Measurements from ENCODE around the gene CRYBB3.
"Not testable (repeated sequence)": the region's sequence is repeated elsewhere in the genome, so short reads cannot be mapped to it uniquely, and the experiment has no call there.

CRYBB3 gene

DNA sequence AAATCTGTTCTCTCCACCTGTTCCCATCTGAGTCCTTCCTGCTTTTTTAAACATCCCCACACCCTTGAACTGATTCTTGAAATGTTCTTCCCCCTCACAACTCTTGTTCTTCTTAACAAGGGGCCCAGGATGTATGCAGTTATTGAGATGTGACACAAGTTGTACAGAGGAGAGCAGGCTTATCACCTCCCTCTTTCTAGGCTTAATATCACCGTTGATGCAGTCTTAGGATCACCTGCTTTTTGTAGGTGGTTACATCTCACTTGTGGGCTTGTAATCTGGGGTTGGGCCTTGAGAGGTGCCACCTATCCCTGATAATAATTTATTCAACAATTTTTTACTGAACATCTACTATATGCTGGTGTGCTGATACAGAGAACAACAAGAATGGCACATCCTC lies 6.2 kb downstream of the CRYBB3 start:
- no peak for DNase-seq (ENCODE audit: low read depth in 3 of 3)

DNA sequence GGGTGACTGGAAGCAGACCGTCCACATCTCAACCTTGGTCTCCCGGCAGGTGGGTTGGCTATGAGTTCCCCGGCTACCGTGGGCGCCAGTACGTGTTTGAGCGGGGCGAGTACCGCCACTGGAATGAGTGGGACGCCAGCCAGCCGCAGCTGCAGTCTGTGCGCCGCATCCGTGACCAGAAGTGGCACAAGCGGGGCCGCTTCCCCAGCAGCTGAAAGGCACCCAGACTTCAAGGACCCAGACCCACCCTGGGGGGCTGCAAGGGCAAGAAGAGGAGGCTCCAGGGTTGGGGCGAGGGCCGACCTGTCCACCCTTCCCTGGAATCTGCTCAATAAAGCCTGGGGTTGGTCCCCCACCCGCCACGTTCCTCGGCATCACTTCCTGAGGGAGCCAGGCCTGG lies 7.3 kb downstream of the CRYBB3 start:
- no peak for DNase-seq (ENCODE audit: low read depth in 3 of 3)

DNA sequence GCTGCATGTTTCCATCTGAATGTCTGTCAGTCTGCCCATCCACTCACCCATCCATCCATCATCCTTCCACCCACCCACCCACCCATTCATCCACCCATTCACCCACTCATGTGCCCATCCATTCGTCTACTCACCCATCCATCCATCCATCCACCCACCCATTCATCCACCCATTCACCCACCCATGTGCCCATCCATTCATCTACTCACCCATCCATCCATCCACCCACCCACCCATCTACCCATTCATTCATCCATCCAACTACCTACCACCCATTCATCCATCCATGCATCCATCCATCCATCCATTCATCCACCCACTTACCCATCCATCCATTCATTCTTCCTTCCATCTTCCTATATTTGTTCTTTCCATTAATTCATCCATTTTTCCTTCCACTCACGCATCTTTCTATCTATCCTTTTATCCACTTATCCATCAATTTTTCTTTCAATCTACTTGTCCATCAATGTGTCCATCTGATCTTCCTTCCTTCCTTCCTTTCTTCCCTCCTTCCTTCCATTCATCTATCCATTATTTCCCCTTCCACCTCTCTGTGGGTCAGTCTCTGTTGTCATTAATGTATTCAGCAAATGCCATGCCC lies 8.0 kb downstream of the CRYBB3 start:
- no peak for DNase-seq (ENCODE audit: low read depth in 3 of 3)

DNA sequence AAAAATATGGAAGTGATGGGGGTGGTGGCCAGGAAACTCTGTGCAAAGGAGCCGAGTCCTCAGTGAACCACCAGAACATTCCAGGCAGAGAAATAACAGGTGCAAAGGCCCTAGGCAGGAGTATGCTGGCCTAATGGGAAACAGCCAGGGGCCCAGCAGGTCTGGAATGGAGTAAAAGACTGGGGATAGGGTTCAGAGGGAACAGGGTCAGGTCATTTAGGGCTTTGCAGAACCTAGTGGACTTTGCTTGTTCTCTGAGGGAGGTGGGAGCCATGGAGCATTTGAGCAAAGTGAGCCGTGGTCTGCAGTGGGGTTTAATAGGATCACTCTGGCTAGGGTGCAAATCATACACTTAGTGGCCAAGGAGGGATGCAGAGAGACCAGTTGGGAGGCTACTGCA lies 8.7 kb downstream of the CRYBB3 start:
- no peak for DNase-seq (ENCODE audit: low read depth in 3 of 3)

DNA sequence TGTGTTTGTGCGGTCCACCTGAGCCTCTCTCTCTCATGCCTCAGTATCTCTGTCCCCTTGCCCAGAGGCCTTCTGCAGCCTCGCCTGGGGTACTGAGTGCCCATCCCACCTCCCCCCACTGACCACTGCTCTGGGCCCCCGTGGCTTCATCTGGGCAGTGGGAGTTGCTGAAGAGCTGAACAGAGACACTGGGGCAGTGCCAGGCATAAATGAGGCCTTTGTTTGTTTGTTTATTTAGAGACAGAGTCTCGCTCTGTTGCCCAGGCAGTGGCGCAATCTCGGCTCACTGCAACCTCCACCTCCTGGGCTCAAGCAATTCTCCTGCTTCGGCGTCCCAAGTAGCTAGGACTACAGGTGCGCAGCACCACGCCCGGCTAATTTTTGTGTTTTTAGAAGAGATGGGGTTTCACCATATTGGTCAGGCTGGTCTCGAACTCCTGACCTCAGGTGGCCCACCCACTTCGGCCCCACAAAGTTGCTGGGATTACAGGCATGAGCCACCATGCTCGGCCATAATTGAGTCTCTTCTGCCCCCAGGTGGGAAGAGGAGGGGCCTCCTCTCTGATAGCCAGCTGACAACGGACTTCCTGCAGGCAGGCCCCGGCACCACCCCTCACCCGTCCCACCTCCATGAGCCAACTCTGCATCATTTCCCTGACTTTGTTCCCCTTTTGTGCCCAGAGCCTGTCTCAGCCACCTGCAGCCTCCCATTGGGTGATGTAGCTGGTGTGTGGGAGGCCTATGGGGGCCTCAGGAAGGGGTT lies 9.3 kb downstream of the CRYBB3 start:
- no peak for DNase-seq (ENCODE audit: low read depth in 3 of 3)

DNA sequence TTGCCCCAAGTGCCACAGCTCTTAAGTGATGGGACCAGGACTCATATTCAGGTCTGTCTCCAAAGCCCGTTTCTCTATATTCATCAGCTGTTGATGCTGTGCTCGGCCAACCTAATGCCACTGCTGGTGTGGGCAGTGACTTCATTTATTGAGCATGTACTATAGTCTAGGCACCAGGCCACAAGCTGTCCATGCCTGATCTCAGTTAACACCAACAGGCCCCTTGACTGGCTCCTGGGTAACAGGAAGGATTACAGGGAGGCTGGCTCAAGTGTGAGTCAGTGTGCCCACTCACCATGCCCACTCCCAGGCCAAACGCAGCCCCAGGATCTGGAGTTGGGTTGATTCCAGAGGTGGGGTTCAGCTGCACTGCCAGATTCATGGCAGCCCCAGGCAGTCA lies 11.1 kb downstream of the CRYBB3 start:
- DNase-seq (ENCODE audit: low read depth in 3 of 3), result no peak

DNA sequence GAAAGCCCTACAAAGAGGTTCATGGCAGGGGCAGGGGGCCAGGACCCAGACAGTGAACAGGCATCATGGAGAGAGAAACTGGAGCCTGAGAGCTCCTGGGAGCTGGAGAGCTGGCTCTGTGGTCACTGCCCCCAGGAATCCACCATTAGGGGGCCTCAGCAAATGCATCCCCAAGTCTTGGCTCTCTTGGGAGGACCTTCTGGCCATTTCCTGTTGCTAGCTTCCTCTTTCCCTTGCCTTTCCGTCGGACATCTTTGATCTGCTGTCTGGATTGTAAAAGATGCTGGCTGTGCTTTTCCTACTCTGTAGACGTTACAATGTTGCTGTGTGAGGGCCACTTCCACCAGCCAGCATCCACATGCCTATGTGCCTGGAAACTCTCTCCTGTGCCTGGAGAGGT lies 12.7 kb downstream of the CRYBB3 start:
- DNase-seq (ENCODE audit: low read depth in 3 of 3), result no peak

DNA sequence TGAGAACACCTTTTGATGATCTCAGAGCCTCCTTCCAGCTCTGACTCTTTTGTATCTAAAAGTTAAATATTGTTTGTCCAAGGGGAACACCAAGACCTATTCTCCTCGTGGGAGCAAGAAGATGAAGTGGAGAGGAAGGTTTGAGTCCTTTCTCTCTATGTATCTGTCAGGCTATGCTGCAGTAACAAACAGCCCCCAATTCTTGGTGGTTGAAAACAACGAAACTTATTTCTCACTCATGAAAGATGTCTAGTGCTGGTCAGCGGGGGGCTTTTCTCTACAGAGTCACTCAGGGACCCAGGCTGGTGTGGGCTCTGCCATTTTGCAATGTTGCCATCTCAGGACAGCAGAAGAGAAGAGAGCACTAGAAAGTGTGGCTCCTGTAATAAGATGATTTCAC lies 13.6 kb downstream of the CRYBB3 start:
- no peak for DNase-seq (ENCODE audit: low read depth in 3 of 3)

DNA sequence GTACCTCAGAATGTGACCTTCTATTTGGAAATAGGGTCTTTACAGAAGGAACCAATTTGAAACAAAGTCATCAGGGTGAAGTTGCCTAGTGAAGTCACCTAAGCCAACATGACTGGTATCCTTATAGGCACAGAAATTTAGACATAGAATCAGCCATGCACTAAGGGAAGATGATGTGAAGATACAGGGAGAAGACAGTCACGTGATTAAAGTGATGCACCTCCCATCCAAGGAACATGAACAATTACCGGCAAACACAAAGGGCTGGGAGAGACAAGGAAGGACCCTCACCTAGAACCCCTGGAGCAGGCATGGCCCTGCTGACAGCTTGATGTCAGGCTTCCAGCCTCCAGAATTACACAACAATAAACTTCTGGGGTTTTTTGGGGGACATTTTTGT lies 16.6 kb downstream of the CRYBB3 start:
- DNase-seq (ENCODE audit: low read depth in 3 of 3), result no peak

DNA sequence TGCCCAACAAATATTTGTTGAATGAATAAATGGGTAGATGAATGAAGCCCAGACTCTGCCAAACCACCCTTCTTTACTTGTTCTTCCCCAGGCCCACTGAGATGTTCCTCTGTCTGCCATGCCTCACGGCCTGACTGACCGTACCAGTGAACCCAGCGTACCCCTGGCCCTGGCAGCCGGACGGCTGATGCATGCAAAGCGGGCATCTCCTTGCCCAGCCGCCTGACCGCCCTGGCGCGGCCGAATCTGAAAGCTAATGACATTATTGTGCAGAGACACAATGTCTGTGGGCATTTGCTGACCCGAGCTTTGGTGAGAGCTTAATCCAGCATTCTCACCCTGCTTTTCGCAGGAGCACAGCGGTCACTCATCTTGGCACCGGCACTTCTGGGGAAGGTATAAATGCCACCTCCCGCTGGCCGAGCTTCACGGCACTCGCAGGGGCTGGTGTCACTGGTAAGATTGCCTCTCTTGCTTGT lies 19.6 kb downstream of the CRYBB3 start, which contains the start of gene CRYBB2:
Gene CRYBB2, plus strand, starts transcription at position 429 of the 479 bp plus-strand sequence. CDS start 1,791 bp downstream, outside the sequence.
- no peak for DNase-seq (ENCODE audit: low read depth in 3 of 3)

DNA sequence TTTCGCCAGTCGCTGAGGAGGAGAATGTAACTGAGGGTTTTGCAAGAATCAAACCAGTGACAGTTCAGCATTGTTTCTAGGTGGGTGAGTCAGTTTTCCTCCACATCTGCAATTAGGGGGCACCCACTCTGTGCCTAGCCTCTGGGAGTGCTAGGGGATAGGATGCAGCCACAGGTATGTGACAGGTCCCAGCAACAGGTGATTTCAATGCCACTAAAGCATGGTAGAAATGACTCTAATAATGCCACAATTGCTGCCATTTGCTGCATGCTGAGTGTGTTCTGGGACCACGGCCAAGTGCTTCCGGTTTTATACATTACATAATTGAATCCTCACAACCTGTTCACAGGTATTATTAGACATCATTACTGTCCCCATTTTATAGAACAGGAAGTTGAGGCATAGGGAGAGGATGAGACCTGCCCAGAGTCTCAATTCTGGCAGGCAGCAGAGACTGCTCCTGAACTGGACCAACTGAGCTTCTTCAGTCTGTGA lies 20.3 kb downstream of the CRYBB3 start:
- no peak for DNase-seq (ENCODE audit: low read depth in 3 of 3)

DNA sequence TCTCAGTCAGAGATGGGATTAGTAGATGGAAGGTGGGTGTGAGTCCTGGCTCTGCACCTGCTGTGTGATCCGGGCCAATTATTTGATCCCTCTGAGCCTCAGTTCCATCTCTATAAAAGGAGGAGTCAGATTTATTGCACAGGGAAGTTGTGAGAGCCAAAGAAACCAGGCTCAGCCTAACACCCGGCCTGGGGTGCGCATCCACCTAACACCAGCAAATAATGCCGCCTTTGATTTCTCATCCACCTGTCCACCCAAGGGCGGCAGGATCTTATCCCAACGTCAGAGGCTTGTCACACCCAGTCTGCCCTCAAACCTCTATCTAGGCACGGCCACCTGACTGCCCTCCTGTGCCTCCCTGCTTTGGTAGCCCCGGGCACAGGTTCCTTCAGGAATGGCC lies 22.1 kb downstream of the CRYBB3 start:
- no peak for DNase-seq (ENCODE audit: low read depth in 3 of 3)

DNA sequence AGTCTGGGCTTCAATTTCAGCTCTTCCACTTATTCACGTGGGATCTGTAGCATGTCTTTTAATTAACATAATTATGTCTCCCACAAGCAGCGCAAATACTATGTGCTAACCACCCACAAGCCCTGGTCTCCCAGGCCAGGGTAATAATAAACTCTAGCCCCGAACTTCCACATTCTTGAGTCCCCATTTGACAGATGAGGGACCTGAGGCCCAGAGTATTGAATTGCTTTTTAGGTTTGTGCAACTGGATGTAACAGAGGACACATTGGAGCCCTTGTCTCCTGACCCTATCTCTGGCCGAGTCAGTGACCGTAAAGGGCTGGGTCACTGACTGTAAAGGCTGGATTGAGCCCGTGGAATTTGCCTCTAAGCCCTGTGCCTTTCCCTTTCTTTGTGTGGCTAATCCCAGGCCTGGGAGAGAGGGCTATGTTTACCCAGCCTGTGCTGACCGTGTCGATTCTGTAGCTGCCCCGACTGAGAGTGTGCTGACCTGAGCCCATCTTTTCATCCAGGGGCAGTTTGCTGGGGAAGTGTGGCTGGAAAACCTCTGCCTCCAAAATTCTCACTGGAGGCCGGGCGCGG lies 23.7 kb downstream of the CRYBB3 start:
- no peak for DNase-seq (ENCODE audit: low read depth in 3 of 3)

DNA sequence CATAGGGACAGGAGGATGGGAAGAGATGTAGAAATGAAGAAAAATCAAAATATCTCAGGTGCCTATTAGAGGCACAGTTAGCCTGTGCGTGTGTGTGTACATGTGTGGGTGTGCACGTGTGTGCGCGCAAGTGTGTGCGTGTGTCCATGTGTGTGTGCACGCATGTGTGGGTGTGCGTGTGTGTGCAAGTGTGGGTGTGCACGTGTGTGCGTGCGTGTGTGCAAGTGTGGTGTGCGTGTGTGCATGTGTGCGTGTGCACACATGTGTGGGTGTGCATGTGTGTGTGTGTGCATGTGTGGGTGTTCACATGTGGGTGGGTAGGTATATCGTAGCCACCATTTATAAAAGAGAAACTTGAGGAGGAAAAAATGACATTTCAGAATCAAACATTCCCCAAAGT lies 29.2 kb downstream of the CRYBB3 start:
- DNase-seq (ENCODE audit: low read depth in 3 of 3), result no peak

DNA sequence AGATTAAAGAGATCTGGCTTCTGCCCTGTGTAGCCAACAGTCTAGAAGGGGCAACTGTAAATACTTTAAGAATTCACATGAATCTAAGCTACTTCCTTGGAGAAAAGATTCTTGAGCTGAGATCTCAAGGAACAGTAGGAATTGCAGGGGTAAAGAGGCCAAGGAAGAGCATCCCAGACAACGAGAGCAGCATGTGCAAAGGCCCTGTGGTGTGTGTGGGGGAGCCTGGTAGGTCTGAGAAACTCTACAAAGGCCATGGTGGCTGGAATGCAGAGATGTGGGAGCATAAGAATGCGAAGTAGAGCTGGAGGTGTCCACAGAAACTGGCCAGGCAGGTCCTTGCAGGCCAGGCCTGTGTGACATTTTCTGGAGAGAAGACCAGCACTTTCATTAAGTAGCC lies 31.1 kb downstream of the CRYBB3 start:
- not testable (repeated sequence) for DNase-seq (ENCODE audit: low read depth in 3 of 3)

DNA sequence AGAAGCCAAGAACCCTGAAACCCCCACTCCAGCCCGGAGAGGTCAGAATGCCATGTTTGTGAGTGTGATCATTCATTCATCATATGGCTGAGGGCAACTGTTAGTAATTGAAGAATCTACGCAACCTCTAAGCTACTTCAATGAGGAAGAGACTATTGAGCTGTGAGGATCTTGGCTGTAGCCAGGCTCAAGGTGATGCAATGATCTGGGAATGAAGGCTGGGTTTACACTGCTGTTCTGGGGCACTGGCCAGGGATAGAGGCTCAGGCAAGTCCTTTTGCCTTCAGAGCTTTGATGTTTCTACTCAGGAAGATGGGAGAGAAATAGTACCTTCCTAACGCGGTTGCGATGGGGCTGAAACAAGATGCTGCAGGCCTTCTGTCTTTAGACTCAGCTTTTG lies 32.6 kb downstream of the CRYBB3 start:
- no peak for DNase-seq (ENCODE audit: low read depth in 3 of 3)

DNA sequence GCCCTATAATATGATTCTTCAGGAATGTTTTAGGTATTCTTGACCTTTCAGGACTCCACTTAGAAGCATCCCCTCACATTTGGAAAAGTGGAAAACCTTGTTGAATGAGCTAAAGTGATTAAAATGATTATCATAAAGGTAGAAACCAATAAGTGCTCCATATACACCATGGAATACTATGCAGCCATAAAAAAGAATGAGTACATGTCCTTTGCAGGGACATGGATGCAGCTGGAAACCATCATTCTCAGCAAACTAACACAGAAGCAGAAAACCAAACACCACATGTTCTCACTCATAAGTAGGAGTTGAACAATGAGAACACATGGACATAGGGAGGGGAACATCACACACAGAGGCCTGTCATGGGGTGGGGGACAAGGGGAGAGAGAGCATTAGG lies 34.0 kb downstream of the CRYBB3 start:
- DNase-seq (ENCODE audit: low read depth in 3 of 3), result not testable (repeated sequence)

DNA sequence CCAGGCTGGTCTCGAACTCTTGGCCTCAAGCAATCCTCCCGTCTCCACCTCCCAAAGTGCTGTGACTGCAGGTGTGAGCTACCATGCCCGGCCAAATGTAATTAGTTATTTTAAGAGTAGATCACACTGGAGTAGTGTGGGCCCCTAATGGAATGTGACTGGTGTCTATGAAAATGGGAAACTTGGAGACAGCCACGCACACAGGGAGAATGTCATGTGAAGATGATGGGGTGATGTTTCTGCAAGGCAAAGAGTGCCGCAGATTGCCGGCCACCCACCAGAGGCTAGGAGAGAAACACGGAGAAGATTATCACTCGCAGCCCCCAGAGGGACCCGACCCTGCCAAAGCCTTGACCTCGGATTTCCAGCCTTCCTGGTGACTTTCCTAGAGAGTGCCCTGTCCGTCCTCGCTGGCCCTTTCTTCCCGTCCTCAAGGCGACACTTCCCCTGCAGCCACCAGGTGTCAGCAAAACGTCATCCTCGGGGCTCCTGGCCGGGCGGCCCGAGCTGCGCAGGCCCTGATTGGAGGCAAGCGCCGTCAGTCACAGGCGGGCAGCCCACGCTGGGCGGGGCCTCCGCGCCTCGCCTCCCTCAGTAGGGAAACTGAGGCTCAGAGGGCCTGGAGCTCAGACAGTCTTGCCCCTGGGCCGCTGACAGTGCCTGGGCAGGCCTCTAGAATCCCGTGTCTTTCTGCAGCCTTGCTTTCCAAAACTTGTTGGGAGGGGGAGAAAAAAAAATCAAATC lies 36.1 kb downstream of the CRYBB3 start:
- peak in 2 of 3 experiments; percentile 22 to 36 for DNase-seq (ENCODE audit: low read depth in 3 of 3)

DNA sequence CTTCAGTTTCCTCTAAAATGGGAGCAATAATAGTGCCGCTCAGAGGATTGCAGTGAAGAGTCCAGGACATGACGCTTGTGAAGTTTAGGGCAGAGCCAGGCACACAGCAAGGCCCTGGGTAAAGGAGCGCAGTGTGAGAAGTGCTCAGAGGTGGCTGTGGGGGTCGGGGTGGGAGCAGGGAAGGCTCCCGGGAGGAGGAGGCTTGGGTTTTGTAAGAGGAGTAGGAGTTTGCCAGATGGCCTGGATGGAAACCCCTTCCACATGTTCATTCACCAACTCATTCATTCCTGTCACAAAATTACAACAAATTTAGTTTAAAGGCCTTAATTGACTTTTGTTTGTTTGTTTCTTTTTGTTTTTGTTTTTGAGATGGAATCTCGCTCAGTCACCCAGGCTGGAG lies 36.8 kb downstream of the CRYBB3 start:
- no peak for DNase-seq (ENCODE audit: low read depth in 3 of 3)

DNA sequence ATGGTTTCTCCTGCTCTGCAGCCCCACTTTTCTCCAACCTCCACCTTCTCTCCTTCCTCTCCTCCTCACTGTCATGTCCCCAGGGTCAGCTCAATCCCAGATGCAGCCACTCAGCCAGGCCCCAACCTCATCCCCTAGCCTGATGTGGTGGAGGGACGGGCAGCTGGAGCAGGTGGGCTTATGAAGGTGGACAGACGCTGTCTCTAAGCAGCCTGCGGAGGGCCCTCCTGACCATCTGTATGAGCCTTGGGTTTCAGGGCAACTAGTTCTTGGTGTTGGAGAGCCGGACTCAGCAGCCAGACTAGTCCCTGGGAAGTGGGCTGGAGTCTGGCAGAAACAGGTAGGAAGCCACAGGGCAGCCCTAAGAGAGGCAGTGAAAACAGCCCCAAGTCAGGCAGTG lies 37.8 kb downstream of the CRYBB3 start:
- no peak for DNase-seq (ENCODE audit: low read depth in 3 of 3)

DNA sequence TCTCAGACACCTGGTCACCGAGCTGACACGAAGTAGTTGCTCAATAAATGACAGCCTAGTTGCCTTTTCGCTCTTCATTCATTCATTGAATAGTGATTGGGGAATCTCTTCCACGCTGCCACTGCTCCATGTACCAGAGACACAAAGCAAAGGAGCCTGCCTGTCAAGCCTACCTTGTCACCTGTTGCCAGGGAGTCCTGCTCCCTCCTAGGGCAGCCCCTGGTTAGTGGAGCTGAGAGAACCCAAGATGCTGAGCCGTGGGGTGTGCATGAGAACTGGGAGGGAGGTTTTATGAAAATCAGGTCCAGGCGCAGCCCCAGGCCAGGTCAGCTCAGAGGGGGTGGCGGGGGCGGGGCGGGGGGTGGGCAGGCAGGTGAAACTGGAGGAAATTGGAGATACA lies 38.4 kb downstream of the CRYBB3 start:
- not testable (repeated sequence) for DNase-seq (ENCODE audit: low read depth in 3 of 3)

DNA sequence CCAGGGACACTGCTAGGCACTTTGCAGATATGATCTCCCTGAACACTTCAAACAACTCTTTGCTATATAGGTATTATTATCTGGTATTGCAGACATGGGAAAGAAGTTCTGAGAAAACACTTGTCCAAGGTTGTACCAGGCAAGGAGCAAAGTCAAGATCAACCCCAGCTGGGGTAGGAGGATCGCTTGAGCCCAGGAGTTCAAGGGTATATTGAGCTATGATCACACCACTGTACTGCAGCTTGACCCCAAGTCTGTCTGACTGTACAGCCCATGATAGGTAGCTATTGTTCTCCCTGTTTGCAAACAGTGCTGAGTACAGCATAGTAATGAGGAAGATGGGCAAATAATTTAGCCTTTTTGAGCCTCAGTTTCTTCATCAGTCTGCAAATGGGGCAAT lies 55.5 kb downstream of the CRYBB3 start:
- DNase-seq (ENCODE audit: low read depth in 3 of 3), result not testable (repeated sequence)
